ENCODE results near the gene PYGL.

- peak; percentile 62 to 78 for TF ChIP-seq CTCF (conservative IDR thresholded peaks at IDR 0.05; ENCODE audit: low read depth in 2 of 2)
- TF ChIP-seq EZH2phosphoT487 (IDR thresholded peaks at IDR 0.05; ENCODE audit: unreplicated experiment) = no peak
- TF ChIP-seq JUNB (IDR thresholded peaks at IDR 0.05; ENCODE audit: unreplicated experiment) = no peak
- no peak for TF ChIP-seq STAT1 (IDR thresholded peaks at IDR 0.05; ENCODE audit: unreplicated experiment)
- TF ChIP-seq ZNF462 (CRISPR knock-in tag; IDR thresholded peaks at IDR 0.05) = no peak
- no peak for TF ChIP-seq EZH2 (IDR thresholded peaks at IDR 0.05; ENCODE audit: low read depth, unreplicated experiment)
- no peak for TF ChIP-seq POLR2AphosphoS5 (IDR thresholded peaks at IDR 0.05; ENCODE audit: low read depth)
- TF ChIP-seq REST (IDR thresholded peaks at IDR 0.05; ENCODE audit: unreplicated experiment) = no peak
- TF ChIP-seq ETS1 (IDR thresholded peaks at IDR 0.05) = no peak
- TF ChIP-seq CREB1 (CRISPR knock-in tag; IDR thresholded peaks at IDR 0.05; ENCODE audit: low read depth) = no peak
These were observed 83.7 kb downstream of the PYGL start for GRCh38 chr14:50860478-50861086.

Measured in GM23338 (cell line).